ENCODE measurements around the gene ALDH1A3.

DNA sequence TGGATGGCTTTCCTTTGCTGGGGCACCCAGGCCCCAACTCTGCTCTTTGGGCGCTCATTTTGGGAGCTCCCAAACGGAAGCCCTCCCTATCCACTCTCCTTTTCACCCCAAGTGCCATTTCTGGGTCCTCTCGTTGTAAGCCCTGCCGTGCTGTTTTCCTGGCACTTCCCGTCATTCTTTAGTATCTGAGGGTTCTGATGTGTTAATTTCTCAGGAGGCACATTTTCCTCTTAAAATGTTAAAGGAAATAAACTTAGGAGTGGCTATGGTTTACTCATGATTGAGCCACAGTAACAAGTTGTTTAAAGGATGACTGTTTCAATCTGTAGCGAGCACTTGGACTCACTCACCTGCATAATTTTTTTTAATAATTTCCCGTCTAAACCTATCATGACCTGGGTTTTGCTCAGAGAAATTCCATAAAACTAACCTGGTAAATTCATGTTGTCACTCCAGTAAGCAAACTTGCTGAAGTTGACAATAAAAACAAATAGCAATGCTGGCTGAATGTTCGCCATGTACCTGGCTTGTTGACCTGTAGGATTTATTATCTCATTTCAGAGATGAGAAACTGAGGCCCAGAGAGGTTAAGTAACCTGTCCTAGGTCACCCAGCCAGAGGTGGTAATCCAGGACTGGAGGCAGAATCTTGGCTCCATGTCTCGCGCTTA is 10.6 kb downstream of the ALDH1A3 start:
- TF ChIP-seq POLR2A (IDR thresholded peaks at IDR 0.05; ENCODE audit: low read length) (no peak), GATA1 (IDR thresholded peaks at IDR 0.05; ENCODE audit: low read depth, low read length) (no peak)

Data from erythroblast (primary cell).